SH-SY5Y (cell line): ENCODE measurements around the gene FBXW8.

Experiments used
- GATA2 ChIP-seq: IDR thresholded peaks from 2 replicates; pipeline ENCODE4 v1.6.1; 2011; ENCODE audit warnings: mild to moderate bottlenecking, low read depth, low read length
- GATA3 ChIP-seq: IDR thresholded peaks from 2 replicates; pipeline ENCODE4 v1.6.1; 2011; ENCODE audit warnings: low read depth, mild to moderate bottlenecking, low read length, moderate library complexity

GRCh38 chr12:116916714-116917114, 6.0 kb downstream of the FBXW8 start:
- no peak for TF ChIP-seq GATA2
- no peak for TF ChIP-seq GATA3
